Neural progenitor cell (in vitro differentiated cells): ENCODE data around the gene ALDH2.

ENCODE experiments used
- EZH2phosphoT487 ChIP-seq: fragments of 200-600 bp; sonication (generic); IDR thresholded peaks from 2 replicates; pipeline ENCODE4 v1.6.1; 2017; ENCODE audit warnings: antibody characterized with exemption
- TF ChIP-seq, protein P1 (sequence below): fragments of 200-600 bp; sonication (generic); IDR thresholded peaks from 2 replicates; pipeline ENCODE4 v1.5.1; 2017; ENCODE audit warnings: antibody characterized with exemption, mild to moderate bottlenecking

DNA sequence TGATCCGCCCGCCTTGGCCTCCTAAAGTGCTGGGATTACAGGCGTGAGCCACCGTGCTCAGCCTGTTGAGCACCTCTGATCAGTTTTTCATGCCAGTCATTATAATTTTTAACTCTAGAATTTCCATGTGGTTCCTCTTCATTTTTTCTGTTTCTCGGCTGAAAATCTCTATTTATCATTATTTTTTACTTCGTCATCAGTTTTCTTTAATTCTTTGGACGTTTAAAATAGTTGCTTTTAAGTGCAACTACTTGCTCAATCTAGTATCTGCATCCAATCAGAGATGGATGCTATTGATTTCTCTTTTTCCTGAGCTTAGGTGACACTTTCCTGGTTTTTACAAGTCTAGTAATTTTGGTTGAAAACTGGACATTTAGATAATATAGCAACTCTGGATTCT lies 92.0 kb downstream of the ALDH2 start:
- TF ChIP-seq, protein P1, sequence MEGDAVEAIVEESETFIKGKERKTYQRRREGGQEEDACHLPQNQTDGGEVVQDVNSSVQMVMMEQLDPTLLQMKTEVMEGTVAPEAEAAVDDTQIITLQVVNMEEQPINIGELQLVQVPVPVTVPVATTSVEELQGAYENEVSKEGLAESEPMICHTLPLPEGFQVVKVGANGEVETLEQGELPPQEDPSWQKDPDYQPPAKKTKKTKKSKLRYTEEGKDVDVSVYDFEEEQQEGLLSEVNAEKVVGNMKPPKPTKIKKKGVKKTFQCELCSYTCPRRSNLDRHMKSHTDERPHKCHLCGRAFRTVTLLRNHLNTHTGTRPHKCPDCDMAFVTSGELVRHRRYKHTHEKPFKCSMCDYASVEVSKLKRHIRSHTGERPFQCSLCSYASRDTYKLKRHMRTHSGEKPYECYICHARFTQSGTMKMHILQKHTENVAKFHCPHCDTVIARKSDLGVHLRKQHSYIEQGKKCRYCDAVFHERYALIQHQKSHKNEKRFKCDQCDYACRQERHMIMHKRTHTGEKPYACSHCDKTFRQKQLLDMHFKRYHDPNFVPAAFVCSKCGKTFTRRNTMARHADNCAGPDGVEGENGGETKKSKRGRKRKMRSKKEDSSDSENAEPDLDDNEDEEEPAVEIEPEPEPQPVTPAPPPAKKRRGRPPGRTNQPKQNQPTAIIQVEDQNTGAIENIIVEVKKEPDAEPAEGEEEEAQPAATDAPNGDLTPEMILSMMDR, result no peak
- TF ChIP-seq EZH2phosphoT487, result no peak
